ENCODE measurements around the gene ZNF587. TPM values are rescaled to one million over a fixed set of nuclear protein-coding genes. Genes with fewer than 3 reads are reported as not detected.

Gene ZNF587
- total RNA-seq, 1 experiment from 2014 or later = 57.3 TPM

DNA sequence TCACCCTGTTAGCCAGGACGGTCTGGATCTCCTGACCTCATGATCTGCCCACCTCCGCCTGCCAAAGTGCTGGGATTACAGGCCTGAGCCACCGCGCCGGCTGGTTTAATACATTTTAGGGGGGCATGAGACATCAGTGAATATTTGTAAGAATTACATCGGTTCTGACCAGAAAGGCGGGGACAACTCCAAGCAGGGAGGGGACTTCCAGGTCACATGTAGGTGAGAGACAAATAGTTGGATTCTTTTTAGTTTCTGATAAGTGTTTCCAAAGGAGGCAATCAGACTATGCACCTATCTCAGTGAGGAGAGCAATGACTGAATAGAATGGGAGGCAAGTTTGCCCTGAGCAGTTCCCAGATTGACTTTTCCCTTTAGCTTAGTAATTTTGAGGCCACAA is 31.3 kb upstream of the ZNF587 start:
- Histone ChIP-seq H3K4me1 (ENCODE audit: control insufficient read depth, insufficient read depth, low read length) (peaks cover 10% of the 10 kb centered on the region), H3K4me3 (ENCODE audit: low read depth in 2 of 2, low read length in 2 of 2) (no peak overlapping the region), H3K27ac (ENCODE audit: low read length) (peak overlapping the region; percentile 92; the same call in 1 of the 2 replicates), H3K9me3 (ENCODE audit: control insufficient read depth, insufficient read depth, low read depth, low read length) (no peaks in the 10 kb centered on the region), H3K27me3 (ENCODE audit: control insufficient read depth, insufficient read depth, low read length) (no peaks in the 10 kb centered on the region), H3K36me3 (ENCODE audit: control insufficient read depth, insufficient read depth, low read length) (no peaks in the 10 kb centered on the region; the same call in 1 of the 2 replicates)
- CTCF ChIA-PET = no interaction called here
- ATAC-seq = no peak
- DNase-seq (ENCODE audit: low read depth, low spot score) = no peak
- in situ Hi-C loops (cut with HindIII; ENCODE audit: low pct_unique_long_range_greater_than_20kb, low sequenced_read_pairs) (no loop called here), intact Hi-C loops (cut with micrococcal nuclease; ENCODE audit: unreplicated experiment) (no loop called here)
- POLR2A ChIA-PET = no interaction called here
- no TSS peak for BruUV-seq (replicated peaks)
- TF ChIP-seq TCF7L2 (IDR thresholded peaks at IDR 0.05; ENCODE audit: low read depth, low read length) (no peak), SIN3A (IDR thresholded peaks at IDR 0.05; ENCODE audit: borderline replicate concordance, insufficient read depth, low read depth, low read length) (no peak), CTCF (IDR thresholded peaks at IDR 0.05) (no peak), POLR2AphosphoS5 (IDR thresholded peaks at IDR 0.05; ENCODE audit: low read depth, low read length) (no peak)
- TF ChIP-seq, protein P1, sequence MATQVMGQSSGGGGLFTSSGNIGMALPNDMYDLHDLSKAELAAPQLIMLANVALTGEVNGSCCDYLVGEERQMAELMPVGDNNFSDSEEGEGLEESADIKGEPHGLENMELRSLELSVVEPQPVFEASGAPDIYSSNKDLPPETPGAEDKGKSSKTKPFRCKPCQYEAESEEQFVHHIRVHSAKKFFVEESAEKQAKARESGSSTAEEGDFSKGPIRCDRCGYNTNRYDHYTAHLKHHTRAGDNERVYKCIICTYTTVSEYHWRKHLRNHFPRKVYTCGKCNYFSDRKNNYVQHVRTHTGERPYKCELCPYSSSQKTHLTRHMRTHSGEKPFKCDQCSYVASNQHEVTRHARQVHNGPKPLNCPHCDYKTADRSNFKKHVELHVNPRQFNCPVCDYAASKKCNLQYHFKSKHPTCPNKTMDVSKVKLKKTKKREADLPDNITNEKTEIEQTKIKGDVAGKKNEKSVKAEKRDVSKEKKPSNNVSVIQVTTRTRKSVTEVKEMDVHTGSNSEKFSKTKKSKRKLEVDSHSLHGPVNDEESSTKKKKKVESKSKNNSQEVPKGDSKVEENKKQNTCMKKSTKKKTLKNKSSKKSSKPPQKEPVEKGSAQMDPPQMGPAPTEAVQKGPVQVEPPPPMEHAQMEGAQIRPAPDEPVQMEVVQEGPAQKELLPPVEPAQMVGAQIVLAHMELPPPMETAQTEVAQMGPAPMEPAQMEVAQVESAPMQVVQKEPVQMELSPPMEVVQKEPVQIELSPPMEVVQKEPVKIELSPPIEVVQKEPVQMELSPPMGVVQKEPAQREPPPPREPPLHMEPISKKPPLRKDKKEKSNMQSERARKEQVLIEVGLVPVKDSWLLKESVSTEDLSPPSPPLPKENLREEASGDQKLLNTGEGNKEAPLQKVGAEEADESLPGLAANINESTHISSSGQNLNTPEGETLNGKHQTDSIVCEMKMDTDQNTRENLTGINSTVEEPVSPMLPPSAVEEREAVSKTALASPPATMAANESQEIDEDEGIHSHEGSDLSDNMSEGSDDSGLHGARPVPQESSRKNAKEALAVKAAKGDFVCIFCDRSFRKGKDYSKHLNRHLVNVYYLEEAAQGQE (IDR thresholded peaks at IDR 0.05; ENCODE audit: insufficient read depth in 1 of 2, low read depth in 2 of 2, low read length in 1 of 2) = no peak

DNA sequence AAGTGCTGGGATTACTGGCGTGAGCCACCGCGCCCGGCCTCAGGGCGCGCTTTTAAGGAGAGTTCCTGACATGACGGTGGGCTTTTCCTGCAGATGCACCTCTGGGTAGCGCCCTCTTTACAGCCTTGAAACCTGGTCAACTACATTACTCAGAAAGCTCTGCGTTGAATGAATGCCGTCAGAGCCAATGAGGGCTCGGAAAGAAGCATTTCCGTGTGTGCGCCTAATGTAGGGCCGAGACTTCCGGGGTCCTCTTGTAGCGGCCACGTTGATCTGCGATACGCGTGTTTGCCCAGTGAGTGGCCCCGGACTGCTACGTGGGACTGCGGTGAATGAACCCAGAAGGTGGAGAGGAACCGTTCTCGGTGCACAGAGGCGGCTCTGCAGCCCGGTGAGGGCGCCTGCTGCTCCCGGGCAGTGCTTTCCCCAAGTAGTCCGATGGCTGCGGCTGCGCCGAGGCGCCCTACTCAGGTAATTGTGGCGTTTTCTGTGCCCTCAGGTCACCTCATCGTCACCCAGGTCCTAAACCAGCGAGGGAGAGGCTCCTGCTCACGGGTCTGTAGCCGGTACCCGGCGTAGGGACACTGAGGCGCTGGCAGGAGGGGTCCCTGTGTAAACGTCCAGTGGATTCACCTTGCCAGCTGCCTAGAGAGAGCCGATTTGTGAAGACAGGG is 30.0 kb upstream of the ZNF587 start:
- BruUV-seq (replicated peaks) = no TSS peak
- DNase-seq (ENCODE audit: low read depth, low spot score) (peak; percentile 86), ATAC-seq (peak; percentile 93)
- H3K4me3 ChIP-seq (ENCODE audit: low read depth in 2 of 2, low read length in 2 of 2) = peak overlapping the region; percentile 75 to 92
- intact Hi-C loops (cut with micrococcal nuclease; ENCODE audit: unreplicated experiment) = loop anchor here (5.0 kb wide), 1 partner anchor 198 kb away; no protein-coding TSS in a partner anchor
- H3K9me3 ChIP-seq (ENCODE audit: control insufficient read depth, insufficient read depth, low read depth, low read length) = no peaks in the 10 kb centered on the region
- H3K36me3 ChIP-seq (ENCODE audit: control insufficient read depth, insufficient read depth, low read length) = no peaks in the 10 kb centered on the region; the same call in 1 of the 2 replicates
- in situ Hi-C loops (cut with HindIII; ENCODE audit: low pct_unique_long_range_greater_than_20kb, low sequenced_read_pairs) = no loop called here
- TF ChIP-seq POLR2AphosphoS5 (IDR thresholded peaks at IDR 0.05; ENCODE audit: low read depth, low read length) (peak; percentile 91), CTCF (IDR thresholded peaks at IDR 0.05) (no peak; the same call in 1 of the 2 replicates), TCF7L2 (IDR thresholded peaks at IDR 0.05; ENCODE audit: low read depth, low read length) (peak; percentile 44; the same call in 1 of the 2 replicates), SIN3A (IDR thresholded peaks at IDR 0.05; ENCODE audit: borderline replicate concordance, insufficient read depth, low read depth, low read length) (peak; percentile 81; the same call in 1 of the 2 replicates)
- TF ChIP-seq, protein P1 (IDR thresholded peaks at IDR 0.05; ENCODE audit: insufficient read depth in 1 of 2, low read depth in 2 of 2, low read length in 1 of 2) = no peak
- H3K27ac ChIP-seq (ENCODE audit: low read length) = peak overlapping the region; percentile 92
- H3K4me1 ChIP-seq (ENCODE audit: control insufficient read depth, insufficient read depth, low read length) = peaks cover 10% of the 10 kb centered on the region
- no peaks in the 10 kb centered on the region for H3K27me3 ChIP-seq (ENCODE audit: control insufficient read depth, insufficient read depth, low read length)
- ChIA-PET CTCF (no interaction called here), POLR2A (interaction anchor here (1.0 kb wide), 1 partner anchor 9 kb away, joined by 3 read pairs; no protein-coding TSS in a partner anchor)
